PC-9 (cell line): Measurements from ENCODE around the gene DNM3.

ENCODE experiments used
- CTCF ChIP-seq: fragments of 200-600 bp; sonication (generic); conservative IDR thresholded peaks from 2 replicates; pipeline ENCODE4 v1.6.1; 2017; ENCODE audit warnings: mixed run types, antibody characterized with exemption, mild to moderate bottlenecking, moderate library complexity
- EZH2 ChIP-seq: fragments of 200-600 bp; sonication (generic); IDR thresholded peaks from 2 replicates; pipeline ENCODE4 v1.8.0; 2017; ENCODE audit warnings: antibody characterized with exemption, low read depth

- no peak for TF ChIP-seq CTCF
- no peak for TF ChIP-seq EZH2
Observed at GRCh38 chr1:172269644-172270043, 428.3 kb downstream of the DNM3 start.
